Stimulated activated CD4-positive, alpha-beta T cell treated with anti-CD3 and anti-CD28 coated beads, TNF-alpha, amount 100 ng/mL, for 48 hours (primary cell): ENCODE measurements around the gene WWTR1.

ENCODE experiments used
- DNase-seq, 3 donors: peaks; one replicate each; pipeline ENCODE4 v3.0.0-alpha.2; 2020; ENCODE audit warnings: low read depth in 3 of 3

Gene WWTR1

GRCh38 chr3:149625795-149626194 is 32.0 kb downstream of the WWTR1 start:
- DNase-seq: no peak

DNA sequence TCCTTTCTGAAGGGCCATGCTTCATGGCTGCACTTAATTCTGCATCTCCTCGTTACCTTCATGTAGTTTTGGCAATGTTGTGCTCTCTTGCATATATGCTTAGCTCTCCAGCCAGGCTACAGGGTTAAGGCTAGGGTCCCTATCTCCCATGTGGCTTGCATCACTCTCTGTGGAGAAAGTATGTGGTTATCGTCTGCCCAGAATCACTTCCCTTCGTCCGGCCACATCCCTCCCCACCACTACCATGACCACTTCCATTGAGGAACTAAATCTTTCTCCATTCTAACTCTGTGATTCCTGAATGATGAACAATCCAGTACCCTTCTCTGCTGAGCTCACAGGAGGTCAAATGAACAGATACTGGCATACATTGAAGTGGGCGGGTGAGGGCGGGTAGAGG is 34.0 kb downstream of the WWTR1 start:
- DNase-seq: no peak

- no peak for DNase-seq
These were observed 36.4 kb downstream of the WWTR1 start for GRCh38 chr3:149621218-149622005.

DNA sequence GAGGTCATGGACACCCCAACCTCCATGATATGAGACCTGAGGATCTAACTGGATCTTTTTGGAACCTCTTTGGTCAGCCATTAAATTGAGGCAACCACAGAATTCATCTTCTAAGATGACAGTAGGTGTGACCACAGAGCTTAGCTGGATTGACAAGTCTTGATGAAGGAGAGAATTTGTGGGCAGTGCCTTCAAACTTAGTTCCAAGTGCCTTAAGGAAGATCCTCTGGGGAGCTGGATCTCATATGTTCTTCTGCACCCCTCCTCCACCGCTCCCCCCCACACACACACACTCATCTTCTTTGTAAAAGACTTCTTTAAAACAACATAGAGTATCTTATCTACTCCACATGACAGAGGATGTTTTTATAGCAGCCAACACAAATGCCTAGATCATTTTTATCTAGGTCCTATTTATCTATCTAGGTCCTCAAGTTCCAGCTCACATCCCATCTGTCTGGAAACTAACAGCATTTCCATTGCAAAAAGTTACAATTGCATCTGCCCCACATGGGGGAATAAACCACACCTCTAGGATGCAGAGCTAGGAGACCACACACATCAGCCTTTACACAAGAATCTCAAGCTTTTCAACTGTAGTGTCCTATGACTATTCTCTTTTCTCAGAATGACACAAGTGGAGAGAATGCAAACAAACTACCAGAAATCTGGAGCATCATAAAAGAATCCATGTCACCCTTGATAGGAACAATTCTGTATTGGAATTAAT is 37.4 kb downstream of the WWTR1 start:
- DNase-seq: no peak

DNA sequence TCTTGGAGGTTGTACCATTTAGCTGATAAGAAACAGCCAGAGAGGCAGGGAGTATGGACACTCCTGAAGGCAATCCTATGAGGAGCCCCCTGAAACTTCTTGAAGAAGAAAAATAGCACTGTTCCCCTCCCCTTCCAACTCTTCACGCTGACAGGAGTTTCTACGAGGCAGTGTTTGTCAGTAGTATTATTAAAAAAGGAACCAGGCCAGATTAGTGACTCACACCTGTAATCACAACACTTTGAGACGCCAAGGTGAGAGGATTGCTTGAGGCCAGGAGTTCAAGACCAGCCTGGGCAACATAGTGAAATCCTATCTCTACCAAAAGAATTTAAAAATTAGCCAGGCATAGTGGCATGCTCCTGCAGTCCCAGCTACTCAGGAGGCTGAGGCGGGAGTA is 38.7 kb downstream of the WWTR1 start:
- DNase-seq: no peak

GRCh38 chr3:149618151-149619123 is 39.4 kb downstream of the WWTR1 start:
- no peak for DNase-seq

DNA sequence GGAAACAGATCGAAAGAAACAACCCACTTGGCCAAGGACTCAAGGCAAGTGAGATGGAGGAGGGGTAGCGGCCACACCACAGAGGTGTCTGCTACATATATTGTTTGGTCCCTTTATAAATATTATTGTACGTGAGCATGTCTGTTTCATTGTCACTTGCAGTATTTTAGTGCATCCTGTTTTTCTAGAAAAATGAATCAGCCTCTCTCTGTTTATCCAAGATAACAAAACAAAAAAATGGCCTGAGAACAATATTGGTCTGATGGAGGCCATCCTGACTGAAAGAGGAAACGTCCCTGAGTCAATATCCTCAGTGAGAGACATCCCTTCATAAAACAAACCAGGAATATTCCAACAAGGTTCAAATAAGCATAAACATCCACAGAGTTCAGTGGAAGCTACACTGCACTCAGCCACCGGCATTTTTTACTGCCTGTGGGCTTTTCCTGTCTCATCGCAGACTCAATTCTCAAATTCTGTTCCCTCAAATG is 42.0 kb downstream of the WWTR1 start:
- no peak for DNase-seq

- DNase-seq: no peak
These were observed 43.8 kb downstream of the WWTR1 start for GRCh38 chr3:149613988-149614387.

- no peak for DNase-seq
These were observed 45.4 kb downstream of the WWTR1 start for GRCh38 chr3:149612456-149612855.

DNA sequence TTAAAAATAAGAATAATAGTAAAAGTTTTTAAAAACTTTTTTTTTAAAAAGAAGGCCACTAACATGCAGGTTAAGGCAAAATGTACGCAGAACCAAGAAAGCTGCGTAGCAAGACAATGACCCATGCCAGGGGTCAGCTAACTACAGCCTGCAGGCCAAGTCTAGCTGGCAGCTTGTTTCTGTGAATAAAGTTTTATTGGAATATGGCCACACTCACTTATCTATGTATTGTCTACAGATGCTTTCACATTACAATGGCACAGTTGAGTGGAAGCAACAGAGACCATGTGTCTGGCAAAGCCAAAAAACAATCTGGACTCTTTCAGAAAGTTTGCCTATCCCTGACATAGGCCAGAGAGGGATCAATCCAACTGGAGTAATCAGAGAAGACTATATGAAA is 46.7 kb downstream of the WWTR1 start:
- no peak for DNase-seq

DNA sequence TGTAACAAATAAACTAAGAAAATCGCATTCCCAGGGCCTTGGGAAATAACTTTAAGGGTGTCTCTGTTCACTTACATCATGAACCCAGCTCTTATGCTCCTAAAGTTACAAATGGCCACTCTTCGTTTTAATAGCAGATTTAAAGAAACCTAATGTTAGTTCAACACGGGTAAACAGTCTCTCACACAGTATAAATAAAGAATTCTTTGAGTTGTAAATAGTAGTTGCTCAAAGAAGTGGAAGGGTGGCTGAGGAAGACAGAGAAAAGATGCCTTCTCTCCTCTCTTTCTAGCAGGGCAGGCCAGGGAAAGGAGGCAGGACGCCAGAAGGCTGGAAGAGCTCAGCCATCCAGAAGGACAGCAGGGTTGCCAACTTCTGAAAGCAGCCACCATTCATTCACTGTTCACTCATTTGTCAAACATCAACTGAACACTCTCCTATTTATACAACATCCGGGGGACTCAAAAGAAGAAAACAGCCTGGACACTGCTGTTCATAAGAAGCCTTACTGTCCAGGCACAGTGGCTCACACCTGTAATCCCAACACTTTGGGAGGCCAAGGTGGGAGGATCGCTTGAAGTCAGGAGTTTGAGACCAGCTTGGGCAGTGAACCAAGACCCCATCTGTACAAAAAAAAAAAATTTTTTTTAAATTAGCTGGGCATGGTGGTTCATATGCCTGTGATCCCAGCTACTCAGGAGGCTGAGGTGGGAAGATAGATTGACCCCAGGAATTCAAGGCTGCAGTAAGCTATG is 47.3 kb downstream of the WWTR1 start:
- DNase-seq: no peak

DNA sequence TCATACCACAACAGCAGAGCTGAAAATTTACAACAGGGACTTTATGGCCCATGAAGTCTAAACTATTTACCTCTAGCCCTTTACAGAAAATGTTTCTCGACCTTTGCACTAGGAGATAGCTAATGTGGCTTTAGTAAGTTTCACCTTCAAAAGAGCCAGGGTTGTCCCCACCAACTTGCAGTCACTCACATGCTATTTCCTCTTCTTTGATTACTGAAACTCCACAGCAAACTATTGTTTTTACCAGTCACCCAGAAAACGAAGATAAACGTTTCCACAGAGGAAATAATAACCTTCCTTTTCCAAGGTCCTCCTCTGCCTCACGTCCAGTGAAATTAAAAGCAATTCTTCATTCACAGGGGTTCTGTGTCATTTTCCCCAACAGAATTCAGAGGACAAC is 48.2 kb downstream of the WWTR1 start:
- DNase-seq: no peak

DNA sequence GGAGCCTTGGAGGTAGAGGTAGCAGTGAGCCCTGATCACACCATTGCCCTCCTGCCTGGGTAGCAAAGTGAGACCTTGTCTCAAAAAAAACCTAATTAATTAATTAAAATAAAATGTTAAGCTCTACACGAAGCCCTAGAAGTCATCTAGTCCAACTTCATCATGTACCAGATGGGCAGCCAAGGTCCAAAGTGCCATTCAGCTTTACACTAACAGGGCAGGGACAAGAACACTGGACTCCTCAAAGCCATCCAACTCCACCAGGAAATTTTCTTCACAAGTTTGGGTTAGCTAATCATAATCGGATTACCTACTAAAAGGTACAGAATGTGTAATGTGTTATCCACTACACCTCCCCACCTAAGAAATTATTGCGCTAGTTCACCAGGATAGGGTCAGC is 48.8 kb downstream of the WWTR1 start:
- DNase-seq: no peak

DNA sequence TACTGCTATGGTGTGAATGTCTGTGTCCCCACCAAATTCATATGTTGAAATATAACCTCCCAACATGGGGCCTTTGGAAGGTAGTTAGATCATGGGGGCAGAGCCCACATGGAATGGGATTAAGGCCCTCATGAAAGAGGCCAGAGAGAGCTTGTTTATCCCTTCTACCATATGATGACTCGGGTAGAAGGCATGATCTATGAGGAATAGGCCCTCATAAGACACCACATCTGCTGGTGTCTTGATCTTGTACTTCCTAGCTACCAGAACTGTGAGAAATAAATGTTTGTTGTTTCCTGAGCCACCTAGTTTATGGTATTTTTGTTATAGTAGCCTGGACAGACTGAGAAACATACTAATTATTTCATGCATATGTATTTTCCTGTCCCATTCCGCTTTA is 51.9 kb downstream of the WWTR1 start:
- DNase-seq: no peak

GRCh38 chr3:149604125-149604875 is 53.5 kb downstream of the WWTR1 start:
- DNase-seq: no peak

DNA sequence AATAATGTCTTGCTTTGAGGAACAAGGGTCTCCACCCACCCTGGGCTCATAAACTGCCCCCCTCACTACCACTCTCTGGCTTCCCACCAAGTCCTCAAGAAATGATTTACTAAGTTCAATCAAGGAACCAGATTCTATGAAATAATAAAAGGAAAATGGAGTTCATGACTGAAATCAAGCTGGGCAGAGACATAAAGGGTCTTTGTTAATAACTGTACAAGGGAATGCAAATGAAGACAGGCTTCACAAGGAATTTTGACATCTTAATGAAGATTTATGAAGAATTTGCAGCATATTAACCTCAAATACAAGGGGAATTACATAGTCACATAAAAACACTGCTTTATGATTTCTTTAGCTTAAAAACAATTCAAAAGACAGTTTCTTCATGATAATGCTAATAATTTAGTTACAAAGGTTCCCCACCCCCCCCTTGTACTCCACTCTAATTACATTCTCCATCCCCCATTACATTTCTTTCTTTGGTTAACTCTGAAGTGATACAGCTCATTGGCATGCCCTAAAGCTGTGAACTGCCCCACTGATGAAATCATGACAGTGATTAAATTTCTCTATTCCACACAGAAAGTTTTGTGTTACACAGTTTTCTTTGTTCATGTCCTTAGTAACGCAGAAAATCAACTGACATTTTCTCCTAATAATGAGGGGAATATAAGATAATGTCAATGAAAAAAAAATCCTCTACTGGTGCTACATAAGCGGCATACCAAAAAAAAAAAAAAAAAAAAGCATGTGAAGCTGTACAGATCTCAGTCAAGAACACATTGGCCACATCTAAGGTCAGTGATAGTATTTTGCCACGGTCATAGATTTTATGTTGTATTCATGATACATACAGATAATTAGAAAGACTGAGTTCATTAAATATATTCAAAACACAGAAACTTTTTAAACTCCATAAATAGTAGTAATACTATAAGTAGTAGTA is 54.4 kb downstream of the WWTR1 start:
- no peak for DNase-seq

DNA sequence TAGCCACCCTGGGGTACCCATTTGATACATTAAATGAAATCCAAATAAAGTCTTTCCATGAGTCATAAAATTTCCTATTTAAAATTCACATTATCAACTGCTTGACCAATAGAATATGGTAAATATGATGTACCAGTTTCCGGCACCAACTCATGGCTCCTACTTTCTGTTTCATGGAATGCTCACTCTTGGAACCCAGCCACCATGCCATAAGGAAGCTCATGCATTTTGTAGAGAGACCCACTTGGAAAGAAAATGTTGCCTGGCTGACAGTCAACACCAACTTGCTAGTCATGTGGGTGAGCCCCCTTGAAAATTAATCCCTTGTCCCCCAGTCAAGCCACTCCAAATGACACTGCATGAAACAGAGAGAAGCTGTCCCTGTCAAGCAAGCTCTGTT is 57.2 kb downstream of the WWTR1 start:
- no peak for DNase-seq

GRCh38 chr3:149599236-149599635 is 58.6 kb downstream of the WWTR1 start:
- DNase-seq: no peak

GRCh38 chr3:149596134-149596770 is 61.6 kb downstream of the WWTR1 start:
- no peak for DNase-seq
